Activated CD8-positive, alpha-beta memory T cell treated with anti-CD3 and anti-CD28 coated beads, Interleukin-2, amount 10 ng/mL, durations not matched to agents 7 days and 5 days (primary cell): Measurements from ENCODE around the gene TMEM218. TPM values are rescaled to one million over a fixed set of nuclear protein-coding genes. Genes with fewer than 3 reads are reported as not detected.
"Not testable (repeated sequence)": the region's sequence is repeated elsewhere in the genome, so short reads cannot be mapped to it uniquely, and the experiment has no call there.

Experiments used
- ATAC-seq: fragments of 150-1000 bp; cut with Tn5 transposase; one replicate; pipeline ENCODE4 v1.10.0; 2021; ENCODE audit warnings: moderate library complexity
- CTCF ChIA-PET: fragments of 350-600 bp; sonication (Branson Sonifier 250); formaldehyde crosslinking; loops from one replicate; lab custom pipeline; 2021; ENCODE audit warnings: antibody characterized with exemption; lab: Charles Lee
- DNase-seq: peaks from one replicate; pipeline ENCODE4 v3.0.0-alpha.2; 2020
- H3K27ac Mint-ChIP-seq: one replicate; pipeline ENCODE4 v1.8.0; 2021; ENCODE audit warnings: mild to moderate bottlenecking, mixed read lengths
- H3K27me3 Mint-ChIP-seq: one replicate; pipeline ENCODE4 v1.8.0; 2021; ENCODE audit warnings: mixed read lengths
- H3K36me3 Mint-ChIP-seq: one replicate; pipeline ENCODE4 v1.8.0; 2021; ENCODE audit warnings: mild to moderate bottlenecking, mixed read lengths
- H3K4me1 Mint-ChIP-seq: one replicate; pipeline ENCODE4 v1.8.0; 2021; ENCODE audit warnings: mixed read lengths
- H3K4me3 Mint-ChIP-seq: one replicate; pipeline ENCODE4 v1.8.0; 2021; ENCODE audit warnings: mild to moderate bottlenecking, moderate library complexity, mixed read lengths
- H3K9me3 Mint-ChIP-seq: one replicate; pipeline ENCODE4 v1.8.0; 2022; ENCODE audit warnings: low read depth, mixed read lengths
- total RNA-seq, 2 experiments: library from RNA; stranded (reverse); gene quantifications; one replicate each; pipeline ENCODE4 v1.2.3, GENCODE V29; 2021

Gene TMEM218
- total RNA-seq, 2 experiments from 2014 or later = 14.1 to 16.1 TPM

GRCh38 chr11:125063429-125064043 is 47.9 kb downstream of the TMEM218 start:
- Mint-ChIP-seq H3K27me3 (peaks cover 50% of the 10 kb centered on the region), H3K4me1 (peaks cover 9% of the 10 kb centered on the region), H3K4me3 (peak overlapping the region; percentile 81), H3K27ac (no peak overlapping the region), H3K9me3 (no peaks in the 10 kb centered on the region), H3K36me3 (no peaks in the 10 kb centered on the region)
- DNase-seq (no peak), ATAC-seq (no peak)
- CTCF ChIA-PET = interaction anchor here (0.8 to 1.0 kb wide), 2 partner anchors 61 to 79 kb away, joined by 3 to 5 read pairs; no protein-coding TSS in a partner anchor

- H3K4me3 Mint-ChIP-seq = peak within 1 kb of the TSS; percentile 81
- H3K27ac Mint-ChIP-seq = no peak within 1 kb of the TSS
- DNase-seq (peak; percentile 81), ATAC-seq (peak; percentile 92)
- no peaks in the 10 kb centered on the region for H3K36me3 Mint-ChIP-seq
- CTCF ChIA-PET = interaction anchor here (0.8 to 1.0 kb wide), 2 partner anchors 61 to 79 kb away, joined by 3 to 5 read pairs; no protein-coding TSS in a partner anchor
- H3K9me3 Mint-ChIP-seq = no peaks in the 10 kb centered on the region
- H3K27me3 Mint-ChIP-seq = peaks cover 45% of the 10 kb centered on the region
- H3K4me1 Mint-ChIP-seq = peaks cover 9% of the 10 kb centered on the region
Observed at GRCh38 chr11:125062931-125063428, 48.4 kb downstream of the TMEM218 start, which contains the start of gene SLC37A2. SLC37A2 (plus strand) TSS chr11:125063305; CDS start chr11:125063368, 63 bp downstream.

DNA sequence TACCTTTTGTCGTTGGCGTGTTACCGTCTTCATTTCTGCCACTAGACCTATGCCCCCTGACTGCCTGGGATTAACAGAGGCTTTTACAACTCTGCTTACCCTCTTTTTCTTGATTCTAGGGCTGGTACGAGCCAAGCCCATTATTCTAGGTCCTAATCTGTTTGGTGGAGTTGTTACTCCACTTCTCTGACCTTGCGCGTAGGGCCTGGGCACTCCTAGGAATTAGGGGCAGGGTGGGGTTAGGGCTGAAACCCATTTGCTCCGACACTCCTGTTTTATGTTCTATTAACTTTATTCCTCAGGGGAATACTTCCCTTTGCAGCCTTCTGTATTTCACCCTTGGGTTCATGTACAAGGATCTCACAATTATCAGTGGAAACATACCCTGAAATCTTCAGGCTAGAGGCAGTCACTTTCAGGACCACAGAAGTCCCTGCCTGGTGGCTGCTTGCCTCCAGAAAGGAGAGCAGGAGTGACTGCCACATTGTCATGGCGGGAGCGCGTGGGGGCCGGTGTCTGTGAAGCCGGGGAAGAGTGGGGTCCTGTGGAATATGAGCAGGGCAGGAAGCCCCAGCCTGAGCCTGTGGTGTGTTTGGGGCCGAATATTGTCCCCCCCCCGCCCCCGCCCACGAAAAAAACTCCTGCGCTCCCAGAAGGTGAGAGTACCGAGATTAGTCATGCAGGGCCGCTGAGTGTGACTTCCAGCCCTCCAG is 49.1 kb downstream of the TMEM218 start:
- CTCF ChIA-PET = interaction anchor here (1.0 kb wide), 1 partner anchor 80 kb away, joined by 5 read pairs; no protein-coding TSS in a partner anchor
- H3K4me1 Mint-ChIP-seq = peaks cover 9% of the 10 kb centered on the region

DNA sequence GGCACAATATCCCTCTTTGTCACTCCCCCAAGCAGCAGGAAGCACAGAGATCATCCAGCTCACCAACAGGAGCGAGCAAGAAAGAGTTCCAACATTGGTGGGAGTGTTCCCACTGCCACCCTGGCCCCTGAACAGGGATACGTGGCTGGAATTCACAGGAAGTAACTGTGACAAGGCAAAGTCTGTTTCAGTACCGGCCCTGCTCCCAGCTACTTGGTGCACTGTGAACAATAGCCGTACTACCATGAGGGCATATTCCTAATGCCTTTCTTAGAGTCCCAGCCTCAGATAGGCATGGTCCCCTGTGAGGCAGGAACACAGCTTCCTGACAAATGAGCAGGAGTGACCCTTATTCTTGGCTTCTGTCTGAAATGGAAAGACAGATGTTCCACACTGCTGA is 50.1 kb downstream of the TMEM218 start:
- H3K27ac Mint-ChIP-seq = no peak overlapping the region
- CTCF ChIA-PET = no interaction called here
- DNase-seq (no peak), ATAC-seq (no peak)
- no peak overlapping the region for H3K4me3 Mint-ChIP-seq
- peaks cover 46% of the 10 kb centered on the region for H3K27me3 Mint-ChIP-seq
- H3K36me3 Mint-ChIP-seq = no peaks in the 10 kb centered on the region
- H3K9me3 Mint-ChIP-seq = no peaks in the 10 kb centered on the region
- peaks cover 9% of the 10 kb centered on the region for H3K4me1 Mint-ChIP-seq

More for the DNA sequence above, 49.1 kb downstream of the TMEM218 start:
- Mint-ChIP-seq H3K36me3 (no peaks in the 10 kb centered on the region), H3K9me3 (no peaks in the 10 kb centered on the region), H3K27ac (no peak overlapping the region), H3K27me3 (peaks cover 44% of the 10 kb centered on the region), H3K4me3 (peak overlapping the region; percentile 81)
- ATAC-seq = peak; percentile 15
- no peak for DNase-seq

DNA sequence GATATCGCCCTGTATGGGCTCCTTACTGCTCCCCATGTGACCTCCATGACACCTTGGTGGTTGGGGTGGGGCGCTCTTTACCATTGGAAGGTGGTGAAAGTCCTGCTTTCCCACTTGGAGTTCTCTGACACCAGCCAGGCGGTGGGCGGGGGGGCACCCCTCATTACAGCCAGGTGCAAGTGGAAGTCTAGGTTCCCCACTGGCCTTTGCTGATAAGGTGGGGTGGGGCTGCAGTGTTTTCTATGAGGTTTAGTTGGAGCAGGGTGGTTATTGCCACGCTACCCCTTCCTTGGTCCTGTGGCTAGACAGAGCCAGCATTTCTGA is 53.8 kb downstream of the TMEM218 start:
- CTCF ChIA-PET = no interaction called here
- peaks cover 17% of the 10 kb centered on the region for H3K27me3 Mint-ChIP-seq
- H3K27ac Mint-ChIP-seq = no peak overlapping the region
- peaks cover 11% of the 10 kb centered on the region for H3K4me1 Mint-ChIP-seq
- DNase-seq (no peak), ATAC-seq (no peak)
- no peak overlapping the region for H3K4me3 Mint-ChIP-seq
- no peaks in the 10 kb centered on the region for H3K36me3 Mint-ChIP-seq
- H3K9me3 Mint-ChIP-seq = no peaks in the 10 kb centered on the region

- Mint-ChIP-seq H3K36me3 (no peaks in the 10 kb centered on the region), H3K27ac (no peak overlapping the region), H3K4me3 (no peak overlapping the region), H3K4me1 (peaks cover 11% of the 10 kb centered on the region), H3K27me3 (peaks cover 12% of the 10 kb centered on the region), H3K9me3 (no peaks in the 10 kb centered on the region)
- DNase-seq = no peak
- CTCF ChIA-PET = no interaction called here
- ATAC-seq = no peak
Observed at GRCh38 chr11:125056931-125057692, 54.3 kb downstream of the TMEM218 start.

DNA sequence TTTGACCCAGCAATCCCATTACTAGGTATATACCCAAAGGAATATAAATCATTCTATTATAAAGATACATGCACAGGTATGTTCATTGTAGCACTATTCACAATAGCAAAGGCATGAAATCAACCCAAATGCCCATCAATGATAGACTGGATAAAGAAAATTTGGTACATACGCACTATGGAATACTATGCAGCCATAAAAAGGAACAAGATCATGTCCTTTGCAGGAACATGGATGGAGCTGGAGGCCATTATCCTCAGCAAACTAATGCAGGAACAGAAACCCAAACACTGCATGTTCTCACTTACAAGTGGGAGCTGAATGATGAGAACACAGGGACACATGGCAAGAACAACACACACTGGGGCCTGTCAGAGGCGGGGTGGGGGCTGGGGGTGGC is 55.3 kb downstream of the TMEM218 start:
- H3K27ac Mint-ChIP-seq, H3K27me3 Mint-ChIP-seq, CTCF ChIA-PET: not testable (repeated sequence)

GRCh38 chr11:125055107-125055715 is 56.2 kb downstream of the TMEM218 start:
- DNase-seq (no peak), ATAC-seq (no peak)
- Mint-ChIP-seq H3K27ac (no peak overlapping the region), H3K9me3 (no peaks in the 10 kb centered on the region), H3K36me3 (no peaks in the 10 kb centered on the region), H3K4me3 (no peak overlapping the region), H3K4me1 (peaks cover 11% of the 10 kb centered on the region), H3K27me3 (peaks cover 5% of the 10 kb centered on the region)
- CTCF ChIA-PET = no interaction called here

More for the DNA sequence above, 55.3 kb downstream of the TMEM218 start:
- H3K36me3 Mint-ChIP-seq, H3K4me3 Mint-ChIP-seq, H3K9me3 Mint-ChIP-seq, DNase-seq, ATAC-seq: not testable (repeated sequence)
- peaks cover 11% of the 10 kb centered on the region for H3K4me1 Mint-ChIP-seq

DNA sequence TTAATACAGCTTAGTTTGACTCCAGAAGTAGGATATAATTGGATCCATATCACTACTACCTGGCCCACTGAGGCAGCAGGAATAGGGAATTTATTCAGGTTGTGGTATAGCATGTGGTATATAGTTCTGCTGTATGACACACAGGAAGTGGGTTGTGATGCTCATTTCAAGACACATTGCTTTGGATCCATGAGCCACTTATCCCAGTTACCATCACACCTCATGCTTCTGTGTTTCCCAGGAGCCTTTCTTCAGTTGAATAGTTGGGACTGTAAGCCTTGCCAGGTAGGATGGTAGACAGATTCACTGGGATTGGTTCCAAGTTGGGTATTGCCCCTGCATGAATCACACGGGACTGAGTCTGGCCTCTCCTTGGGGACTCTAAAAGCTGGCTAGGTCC is 58.3 kb downstream of the TMEM218 start:
- Mint-ChIP-seq H3K4me1 (peaks cover 11% of the 10 kb centered on the region), H3K27me3 (peaks cover 5% of the 10 kb centered on the region), H3K4me3 (no peak overlapping the region), H3K27ac (no peak overlapping the region), H3K36me3 (no peaks in the 10 kb centered on the region), H3K9me3 (no peaks in the 10 kb centered on the region)
- no peak for DNase-seq
- CTCF ChIA-PET = no interaction called here
- ATAC-seq = no peak

DNA sequence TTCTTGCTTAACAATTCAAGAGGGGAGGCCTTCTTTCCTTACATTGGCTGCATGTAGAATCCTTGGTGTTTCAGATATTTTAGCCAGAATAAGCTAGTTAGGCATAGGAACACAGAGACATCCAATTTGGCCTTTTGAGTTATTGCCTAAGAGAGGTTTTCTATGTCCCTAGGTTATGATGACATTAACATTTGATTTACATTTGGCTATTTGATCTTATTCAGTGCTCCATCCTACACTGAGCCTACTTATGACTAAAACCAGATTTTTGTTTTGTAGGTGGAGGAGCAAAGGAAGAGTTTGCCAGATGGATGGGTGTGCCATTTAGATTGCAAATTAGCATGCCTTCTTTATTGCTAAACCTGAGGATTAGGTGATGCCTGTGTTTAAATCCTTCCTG is 59.4 kb downstream of the TMEM218 start:
- Mint-ChIP-seq H3K4me3 (no peak overlapping the region), H3K9me3 (no peaks in the 10 kb centered on the region), H3K4me1 (peaks cover 11% of the 10 kb centered on the region), H3K36me3 (no peaks in the 10 kb centered on the region), H3K27me3 (peaks cover 4% of the 10 kb centered on the region), H3K27ac (no peak overlapping the region)
- ATAC-seq (no peak), DNase-seq (no peak)
- CTCF ChIA-PET = interaction anchor here (1.3 kb wide), 1 partner anchor 90 kb away, joined by 3 read pairs; no protein-coding TSS in a partner anchor

DNA sequence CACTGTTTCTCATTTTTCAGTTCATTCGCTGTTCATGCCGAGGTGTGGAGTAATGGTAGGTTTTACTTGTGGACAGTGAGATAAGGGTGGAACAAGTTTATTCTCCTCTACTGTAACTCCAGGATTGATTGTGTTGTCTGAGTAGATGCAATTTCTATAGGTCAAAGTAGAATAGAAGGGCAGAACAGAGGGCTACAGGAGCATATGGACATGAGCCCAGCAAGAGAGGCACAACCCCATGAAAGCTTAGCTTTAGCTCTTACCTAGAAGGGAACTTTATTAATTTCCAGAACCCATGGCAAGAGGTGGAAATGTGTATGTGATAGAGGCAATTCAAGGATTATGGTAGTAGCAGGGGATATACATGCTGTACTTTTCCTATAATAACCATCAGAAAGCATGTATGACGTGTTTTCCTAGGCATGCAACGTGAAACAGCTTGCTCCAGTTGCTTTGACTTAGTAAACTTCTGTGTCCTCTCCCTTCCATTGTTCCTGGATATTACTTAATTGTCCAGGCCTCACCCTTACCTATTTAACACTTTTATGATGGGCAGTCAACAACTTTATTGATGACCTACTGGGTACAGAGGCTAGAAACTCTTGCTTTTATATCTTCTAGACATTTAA is 62.1 kb downstream of the TMEM218 start:
- no peak for ATAC-seq
- DNase-seq = no peak

More for the DNA sequence above, 62.1 kb downstream of the TMEM218 start:
- Mint-ChIP-seq H3K27me3 (peaks cover 2% of the 10 kb centered on the region), H3K4me1 (peaks cover 11% of the 10 kb centered on the region), H3K4me3 (no peak overlapping the region), H3K9me3 (no peaks in the 10 kb centered on the region), H3K36me3 (peaks cover 3% of the 10 kb centered on the region), H3K27ac (no peak overlapping the region)
- CTCF ChIA-PET = no interaction called here
